Cardiac muscle cell (in vitro differentiated cells and primary cell): ENCODE measurements around the gene DVL3. TPM values are rescaled to one million over a fixed set of nuclear protein-coding genes. Genes with fewer than 3 reads are reported as not detected.

ENCODE experiments used
- DNase-seq, 2 donors: peaks; one replicate each; pipeline versions ENCODE4 v3.0.0 to v3.0.0-alpha.2; 2010 to 2017; ENCODE audit warnings: low read depth in 1 of 2, low spot score in 1 of 2
- H3K27ac ChIP-seq: fragments of 200-600 bp; sonication (generic); 2 replicates; pipeline ENCODE4 v1.5.1; 2016
- H3K27me3 ChIP-seq: fragments of 200-600 bp; sonication (generic); 2 replicates; pipeline ENCODE4 v1.6.0; 2016; ENCODE audit warnings: control low read depth
- H3K36me3 ChIP-seq: fragments of 200-600 bp; sonication (generic); 2 replicates; pipeline ENCODE4 v1.5.1; 2016; ENCODE audit warnings: control low read depth
- H3K4me1 ChIP-seq: fragments of 200-600 bp; sonication (generic); 2 replicates; pipeline ENCODE4 v1.8.1; 2017; ENCODE audit warnings: low read depth, mild to moderate bottlenecking, mixed run types
- H3K4me3 ChIP-seq: fragments of 200-600 bp; sonication (generic); 2 replicates; pipeline ENCODE4 v1.5.1; 2016; ENCODE audit warnings: mild to moderate bottlenecking
- H3K9me3 ChIP-seq: fragments of 200-600 bp; sonication (generic); 2 replicates; pipeline ENCODE4 v1.5.1; 2017; ENCODE audit warnings: low read depth, mild to moderate bottlenecking, control low read depth
- CTCF ChIP-seq: IDR thresholded peaks from 2 replicates; pipeline ENCODE4 v1.5.1; 2012; ENCODE audit warnings: low read depth, mild to moderate bottlenecking, low read length
- polyA plus RNA-seq: library from polyadenylated mRNA; unstranded; fragments of >200 nt; fragmentation: Nextera tagmentation; extraction: Ambion mirVana; gene quantifications from 2 replicates; pipeline ENCODE4 v1.2.1, GENCODE V29; 2016
- total RNA-seq: library from RNA; depleted of rRNA; stranded (reverse); fragments of >200 nt; gene quantifications from 2 replicates; pipeline ENCODE4 v1.2.3, GENCODE V29; 2016

Gene DVL3
- total and polyA plus RNA-seq, 2 experiments from 2014 or later = 135 to 150 TPM

- Histone ChIP-seq H3K4me1 (peaks cover 8% of the 10 kb centered on the region), H3K36me3 (peaks cover 5% of the 10 kb centered on the region), H3K4me3 (peak overlapping the region; percentile 93), H3K9me3 (no peaks in the 10 kb centered on the region), H3K27me3 (no peaks in the 10 kb centered on the region), H3K27ac (peak overlapping the region; percentile 76)
- TF ChIP-seq CTCF = no peak
- DNase-seq = no peak
Observed at GRCh38 chr3:184135911-184136260, 19.3 kb upstream of the DVL3 start.

DNA sequence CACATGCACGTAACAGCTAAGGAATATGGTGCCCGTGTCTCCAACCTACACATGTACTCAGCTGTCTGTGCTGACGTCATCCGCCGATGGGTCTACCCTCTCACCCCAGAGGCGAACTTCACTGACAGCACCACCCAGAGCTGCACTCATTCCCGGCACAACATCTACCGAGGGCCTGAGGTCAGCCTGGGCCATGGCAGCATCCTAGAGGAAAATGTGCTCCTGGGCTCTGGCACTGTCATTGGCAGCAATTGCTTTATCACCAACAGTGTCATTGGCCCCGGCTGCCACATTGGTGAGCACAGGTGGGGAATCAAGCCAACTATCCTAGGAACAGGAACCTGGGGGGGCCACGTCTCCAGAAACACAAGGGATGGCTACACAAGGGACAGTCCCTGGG is 14.7 kb upstream of the DVL3 start:
- no peak overlapping the region for H3K27ac ChIP-seq
- no peak overlapping the region for H3K4me3 ChIP-seq
- H3K36me3 ChIP-seq = peaks cover 33% of the 10 kb centered on the region
- H3K27me3 ChIP-seq = no peaks in the 10 kb centered on the region
- H3K9me3 ChIP-seq = no peaks in the 10 kb centered on the region
- TF ChIP-seq CTCF = no peak
- DNase-seq = no peak
- peaks cover 8% of the 10 kb centered on the region for H3K4me1 ChIP-seq

DNA sequence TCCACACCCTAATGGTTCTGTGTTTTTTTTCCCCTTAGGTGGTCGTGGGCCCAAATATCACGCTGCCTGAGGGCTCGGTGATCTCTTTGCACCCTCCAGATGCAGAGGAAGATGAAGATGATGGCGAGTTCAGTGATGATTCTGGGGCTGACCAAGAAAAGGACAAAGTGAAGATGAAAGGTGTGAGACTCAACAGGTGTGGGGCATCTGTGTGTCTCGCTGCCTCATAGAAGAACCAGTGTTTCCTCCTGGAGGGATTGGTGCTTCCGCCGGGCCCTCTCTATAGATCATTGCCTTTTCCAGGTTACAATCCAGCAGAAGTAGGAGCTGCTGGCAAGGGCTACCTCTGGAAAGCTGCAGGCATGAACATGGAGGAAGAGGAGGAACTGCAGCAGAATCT is 13.0 kb upstream of the DVL3 start:
- peaks cover 33% of the 10 kb centered on the region for H3K36me3 ChIP-seq
- H3K4me3 ChIP-seq = no peak overlapping the region
- H3K9me3 ChIP-seq = no peaks in the 10 kb centered on the region
- no peak overlapping the region for H3K27ac ChIP-seq
- H3K4me1 ChIP-seq = no peaks in the 10 kb centered on the region
- no peaks in the 10 kb centered on the region for H3K27me3 ChIP-seq
- no peak for TF ChIP-seq CTCF
- DNase-seq = no peak

DNA sequence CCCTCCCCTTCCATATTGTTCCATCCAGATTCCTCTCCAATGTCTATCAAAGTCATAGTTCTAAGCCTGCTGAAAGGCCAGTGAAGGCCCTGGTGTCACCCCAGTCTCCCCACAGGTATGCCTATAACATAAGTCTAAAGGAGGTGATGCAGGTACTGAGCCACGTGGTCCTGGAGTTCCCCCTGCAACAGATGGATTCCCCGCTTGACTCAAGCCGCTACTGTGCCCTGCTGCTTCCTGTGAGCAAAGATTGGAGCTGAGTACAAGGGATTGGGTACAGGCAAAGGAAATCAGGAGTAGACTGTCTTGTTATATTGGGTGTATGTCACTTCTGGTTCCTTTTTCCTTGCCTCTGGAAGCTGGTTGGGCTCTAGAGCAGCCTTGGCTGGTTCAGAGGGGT is 11.8 kb upstream of the DVL3 start:
- Histone ChIP-seq H3K4me1 (no peaks in the 10 kb centered on the region), H3K9me3 (no peaks in the 10 kb centered on the region), H3K27ac (no peak overlapping the region), H3K4me3 (no peak overlapping the region), H3K27me3 (no peaks in the 10 kb centered on the region), H3K36me3 (peaks cover 33% of the 10 kb centered on the region)
- TF ChIP-seq CTCF = no peak
- DNase-seq = no peak

DNA sequence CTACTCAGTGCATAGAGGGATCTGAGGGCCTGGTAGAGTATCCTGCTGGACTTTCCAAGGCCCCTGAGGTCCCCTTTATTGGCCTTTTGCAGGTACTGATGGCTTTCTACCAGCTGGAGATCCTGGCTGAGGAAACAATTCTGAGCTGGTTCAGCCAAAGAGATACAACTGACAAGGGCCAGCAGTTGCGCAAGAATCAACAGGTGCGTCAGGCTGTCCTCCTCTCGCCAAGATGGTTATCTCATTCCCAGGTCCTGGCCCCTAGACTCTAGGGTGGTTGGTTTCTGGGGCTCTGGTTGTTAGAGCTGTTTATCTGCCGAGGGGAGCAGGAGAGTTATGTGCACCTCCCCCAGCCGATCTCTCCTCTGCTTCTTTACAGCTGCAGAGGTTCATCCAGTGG is 10.7 kb upstream of the DVL3 start:
- H3K9me3 ChIP-seq = no peaks in the 10 kb centered on the region
- H3K36me3 ChIP-seq = peaks cover 33% of the 10 kb centered on the region

More for the DNA sequence above, 10.7 kb upstream of the DVL3 start:
- TF ChIP-seq CTCF = no peak
- Histone ChIP-seq H3K4me1 (no peaks in the 10 kb centered on the region), H3K27ac (no peak overlapping the region), H3K4me3 (no peak overlapping the region), H3K27me3 (no peaks in the 10 kb centered on the region)
- no peak for DNase-seq
